Activated T-cell treated with anti-CD3 and anti-CD28 coated beads, Interleukin-2, amount 50 U/mL, for 1 hour (primary cell): ENCODE data around the gene LRP1.
"Not testable (repeated sequence)": the region's sequence is repeated elsewhere in the genome, so short reads cannot be mapped to it uniquely, and the experiment has no call there.

Experiments
- DNase-seq: peaks from one replicate; pipeline ENCODE4 v3.0.0-alpha.2; 2020

The LRP1 gene

GRCh38 chr12:57112492-57113294, 15.6 kb upstream of the LRP1 start:
- no peak for DNase-seq

GRCh38 chr12:57116580-57117281, 11.6 kb upstream of the LRP1 start:
- no peak for DNase-seq

- DNase-seq, result no peak
Measured at GRCh38 chr12:57118711-57119271, 9.5 kb upstream of the LRP1 start.

- no peak for DNase-seq
Measured at GRCh38 chr12:57119294-57120085, 8.8 kb upstream of the LRP1 start.

GRCh38 chr12:57120718-57121117, 7.6 kb upstream of the LRP1 start:
- DNase-seq, result not testable (repeated sequence)

- no peak for DNase-seq
Measured at GRCh38 chr12:57123813-57124212, 4.5 kb upstream of the LRP1 start.

GRCh38 chr12:57124261-57124877, 3.9 kb upstream of the LRP1 start:
- DNase-seq, result peak; percentile 61

GRCh38 chr12:57126061-57126460, 2.2 kb upstream of the LRP1 start:
- DNase-seq, result no peak

GRCh38 chr12:57126561-57126960, 1.7 kb upstream of the LRP1 start:
- DNase-seq, result no peak

- peak; percentile 59 for DNase-seq
Measured at GRCh38 chr12:57127101-57127725, 1.1 kb upstream of the LRP1 start.

GRCh38 chr12:57128519-57129247, 400 bp downstream of the LRP1 start:
- no peak for DNase-seq

- DNase-seq, result no peak
Measured at GRCh38 chr12:57129321-57129842, 1.1 kb downstream of the LRP1 start.

- no peak for DNase-seq
Measured at GRCh38 chr12:57129889-57130288, 1.6 kb downstream of the LRP1 start.

GRCh38 chr12:57130941-57131340, 2.7 kb downstream of the LRP1 start:
- DNase-seq, result no peak

- DNase-seq, result no peak
Measured at GRCh38 chr12:57131896-57132744, 3.8 kb downstream of the LRP1 start.

- no peak for DNase-seq
Measured at GRCh38 chr12:57133013-57133569, 4.8 kb downstream of the LRP1 start.

- DNase-seq, result no peak
Measured at GRCh38 chr12:57133916-57134315, 5.6 kb downstream of the LRP1 start.

- no peak for DNase-seq
Measured at GRCh38 chr12:57134949-57135348, 6.7 kb downstream of the LRP1 start.

GRCh38 chr12:57135527-57136326, 7.4 kb downstream of the LRP1 start:
- DNase-seq, result no peak
